Measurements from ENCODE around the gene RFNG. TPM values are rescaled to one million over a fixed set of nuclear protein-coding genes. Genes with fewer than 3 reads are reported as not detected.

Gene RFNG
- total RNA-seq, 1 donor from 2014 or later, result 21.1 TPM

DNA sequence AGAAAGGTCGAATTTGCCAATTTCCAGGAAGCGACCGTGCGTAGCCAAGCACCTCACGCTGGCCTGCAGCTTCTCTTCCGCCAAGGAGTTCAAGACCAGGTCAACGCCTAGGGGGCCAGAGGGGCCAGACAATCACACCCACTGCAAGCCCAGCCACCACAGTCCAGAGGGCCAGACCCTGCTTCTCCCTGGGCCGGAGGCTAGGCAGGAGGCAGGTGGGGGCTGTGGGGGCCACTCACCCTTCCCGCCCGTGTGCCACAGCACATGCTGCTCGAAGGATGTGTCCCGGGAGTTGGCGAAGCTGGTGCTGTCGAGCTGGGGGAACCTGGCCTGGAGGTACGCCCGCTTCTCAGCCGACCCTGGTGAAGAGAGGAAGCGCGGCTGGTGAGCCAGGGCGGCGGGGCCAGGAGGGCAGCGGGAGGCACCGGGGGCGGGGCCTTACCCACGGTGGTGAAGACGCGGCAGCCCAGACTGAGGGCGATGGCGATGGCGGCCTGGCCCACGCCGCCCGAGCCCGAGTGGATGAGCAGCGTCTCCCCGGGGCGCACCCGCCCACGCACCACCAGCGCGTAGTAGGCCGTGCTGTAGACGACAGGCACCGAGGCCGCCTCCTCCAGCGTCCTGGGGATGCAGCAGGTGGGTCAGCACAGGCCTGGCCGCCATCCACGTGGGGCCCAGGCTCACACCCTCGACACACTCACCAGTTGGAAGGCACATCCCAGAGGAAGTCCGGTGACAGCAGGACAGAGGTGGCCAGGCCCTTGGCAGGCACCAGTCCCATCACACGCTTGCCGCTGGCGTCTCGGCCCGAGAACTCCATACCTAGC, 32.1 kb upstream of the RFNG start:
- intact Hi-C loops (cut with micrococcal nuclease), result no loop called here
- peaks cover 96% of the 10 kb centered on the region for H3K36me3 ChIP-seq
- H3K27me3 ChIP-seq (ENCODE audit: low read depth), result no peaks in the 10 kb centered on the region
- H3K4me1 ChIP-seq, result no peaks in the 10 kb centered on the region
- no peaks in the 10 kb centered on the region for H3K9me3 ChIP-seq (replicated peaks)
- no peak for TF ChIP-seq CTCF (IDR thresholded peaks at IDR 0.05; ENCODE audit: borderline replicate concordance)
- H3K27ac ChIP-seq (replicated peaks), result no peak overlapping the region
- no peak for DNase-seq
- H3K4me3 ChIP-seq, result no peak overlapping the region

DNA sequence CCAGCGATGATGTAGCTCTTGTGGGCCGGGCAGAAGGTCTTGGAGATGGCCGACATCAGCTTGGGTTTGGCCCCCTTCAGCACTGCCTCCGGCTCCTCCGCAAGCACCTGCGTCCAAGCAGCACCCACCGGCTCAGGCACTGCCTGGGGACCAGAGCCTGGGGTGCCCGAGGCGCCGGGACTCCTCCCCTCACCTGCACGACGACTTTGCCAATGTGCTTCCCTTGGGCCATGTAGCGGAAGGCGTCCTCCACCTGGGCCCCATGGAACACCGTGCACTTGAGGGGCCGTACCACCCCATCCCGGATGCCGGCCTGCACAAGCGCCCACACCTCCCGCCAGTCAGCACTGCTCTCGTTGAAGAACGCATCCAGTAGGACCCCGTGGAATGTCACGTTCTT, 31.4 kb upstream of the RFNG start:
- no peak for DNase-seq
- no peak overlapping the region for H3K27ac ChIP-seq (replicated peaks)
- intact Hi-C loops (cut with micrococcal nuclease), result no loop called here
- no peaks in the 10 kb centered on the region for H3K4me1 ChIP-seq
- no peaks in the 10 kb centered on the region for H3K27me3 ChIP-seq (ENCODE audit: low read depth)
- H3K9me3 ChIP-seq (replicated peaks), result no peaks in the 10 kb centered on the region
- H3K36me3 ChIP-seq, result peaks cover 89% of the 10 kb centered on the region
- H3K4me3 ChIP-seq, result no peak overlapping the region
- TF ChIP-seq CTCF (IDR thresholded peaks at IDR 0.05; ENCODE audit: borderline replicate concordance), result no peak

GRCh38 chr17:82082456-82082855, 30.8 kb upstream of the RFNG start:
- no peaks in the 10 kb centered on the region for H3K9me3 ChIP-seq (replicated peaks)
- H3K36me3 ChIP-seq, result peaks cover 84% of the 10 kb centered on the region
- H3K4me1 ChIP-seq, result no peaks in the 10 kb centered on the region
- intact Hi-C loops (cut with micrococcal nuclease), result no loop called here
- no peak for TF ChIP-seq CTCF (IDR thresholded peaks at IDR 0.05; ENCODE audit: borderline replicate concordance)
- H3K4me3 ChIP-seq, result no peak overlapping the region
- no peak overlapping the region for H3K27ac ChIP-seq (replicated peaks)
- DNase-seq, result no peak
- no peaks in the 10 kb centered on the region for H3K27me3 ChIP-seq (ENCODE audit: low read depth)

DNA sequence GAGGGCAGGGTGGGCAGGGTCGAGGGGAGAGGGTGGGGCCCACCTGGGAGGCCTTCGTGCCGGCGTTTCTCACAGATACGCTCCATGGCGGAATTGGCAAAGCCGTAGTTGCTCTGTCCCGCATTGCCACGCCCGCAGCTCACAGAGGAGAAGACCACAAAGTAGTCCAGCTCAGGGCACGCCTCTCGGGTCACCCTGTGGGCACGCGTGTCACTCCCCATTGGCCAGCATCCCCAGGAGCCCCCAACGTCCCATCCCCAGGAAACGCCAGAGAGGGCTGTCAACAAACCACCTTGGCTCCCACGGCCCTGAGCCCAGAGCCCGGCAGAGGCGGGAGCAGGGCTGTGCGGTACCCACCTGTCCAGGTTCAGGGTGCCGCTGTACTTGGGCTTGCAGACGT, 30.4 kb upstream of the RFNG start:
- Histone ChIP-seq H3K27me3 (ENCODE audit: low read depth) (no peaks in the 10 kb centered on the region), H3K27ac (replicated peaks) (no peak overlapping the region), H3K9me3 (replicated peaks) (no peaks in the 10 kb centered on the region), H3K4me3 (no peak overlapping the region), H3K36me3 (peaks cover 79% of the 10 kb centered on the region), H3K4me1 (no peaks in the 10 kb centered on the region)
- no peak for DNase-seq
- intact Hi-C loops (cut with micrococcal nuclease), result no loop called here
- TF ChIP-seq CTCF (IDR thresholded peaks at IDR 0.05; ENCODE audit: borderline replicate concordance), result no peak

DNA sequence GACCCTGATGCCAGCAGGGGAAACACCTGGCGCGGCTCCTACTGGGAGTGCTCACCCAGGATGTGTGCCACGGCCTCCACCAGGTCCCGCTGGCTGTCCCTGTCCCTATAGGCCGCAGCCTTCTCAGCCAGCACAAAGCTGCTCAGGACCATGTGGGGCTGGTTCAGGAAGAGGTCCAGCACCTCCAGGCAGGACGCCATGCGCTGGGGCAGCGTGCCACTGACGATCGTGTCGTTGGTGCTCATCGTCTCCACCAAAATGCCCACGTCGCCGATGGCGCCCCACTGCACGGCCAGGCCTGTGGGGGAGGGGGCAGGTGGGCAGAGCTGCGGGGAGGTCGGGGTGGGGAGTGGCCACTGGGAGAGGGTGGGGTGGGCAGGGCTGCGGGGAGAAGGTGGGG, 29.9 kb upstream of the RFNG start:
- H3K27me3 ChIP-seq (ENCODE audit: low read depth), result no peaks in the 10 kb centered on the region
- H3K27ac ChIP-seq (replicated peaks), result no peak overlapping the region
- peaks cover 74% of the 10 kb centered on the region for H3K36me3 ChIP-seq
- DNase-seq, result no peak
- no peak for TF ChIP-seq CTCF (IDR thresholded peaks at IDR 0.05; ENCODE audit: borderline replicate concordance)
- H3K4me3 ChIP-seq, result no peak overlapping the region
- intact Hi-C loops (cut with micrococcal nuclease), result no loop called here
- no peaks in the 10 kb centered on the region for H3K4me1 ChIP-seq
- H3K9me3 ChIP-seq (replicated peaks), result no peaks in the 10 kb centered on the region
